ENCODE data around the gene FBL. TPM values are rescaled to one million over a fixed set of nuclear protein-coding genes. Genes with fewer than 3 reads are reported as not detected.
A peak's percentile ranks its signal among the peaks of the same experiment; 100 is the strongest.

The FBL gene
- total and polyA plus RNA-seq, 2 of the 8 experiments (the other 6 are each of a cell fraction or from before 2014, with no cell fraction given), result 790 to 1,361 TPM

DNA sequence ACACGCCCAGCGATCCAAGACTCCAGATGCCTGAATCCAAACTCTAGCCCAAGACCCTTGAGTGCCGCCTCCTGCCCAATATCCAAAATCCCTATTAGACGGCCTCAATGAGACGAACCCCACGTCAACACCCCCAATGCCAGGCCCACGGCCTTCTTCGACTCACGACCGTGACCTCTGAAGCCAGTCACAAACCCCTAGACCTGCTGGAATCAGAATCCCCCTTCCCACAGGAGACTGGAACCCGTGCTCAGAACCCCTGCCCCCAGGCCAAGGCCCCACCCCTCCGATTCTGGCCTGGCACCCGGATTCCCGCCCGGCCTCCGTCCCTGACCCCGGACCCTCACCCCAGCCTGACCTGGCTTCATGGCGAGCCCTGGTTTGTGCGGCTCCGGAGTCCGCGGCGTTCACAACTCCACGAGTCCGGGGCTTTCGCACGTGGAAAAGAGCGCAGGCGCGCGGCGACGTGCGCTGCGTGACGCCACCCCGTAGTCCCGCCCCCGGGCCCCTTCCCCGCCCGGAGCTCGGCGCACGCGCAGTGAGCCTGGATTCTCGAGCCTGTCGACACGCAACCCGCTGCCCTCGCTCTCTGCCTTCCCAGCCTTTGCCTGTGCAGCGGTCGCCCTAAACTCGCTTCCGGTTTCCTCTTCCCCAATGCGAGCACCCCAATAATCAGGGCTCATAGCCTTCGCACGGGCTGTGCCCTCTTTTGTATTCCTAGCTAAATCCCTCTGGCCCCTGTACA lies at the start of gene FBL (continued):
- TF ChIP-seq, protein P1, sequence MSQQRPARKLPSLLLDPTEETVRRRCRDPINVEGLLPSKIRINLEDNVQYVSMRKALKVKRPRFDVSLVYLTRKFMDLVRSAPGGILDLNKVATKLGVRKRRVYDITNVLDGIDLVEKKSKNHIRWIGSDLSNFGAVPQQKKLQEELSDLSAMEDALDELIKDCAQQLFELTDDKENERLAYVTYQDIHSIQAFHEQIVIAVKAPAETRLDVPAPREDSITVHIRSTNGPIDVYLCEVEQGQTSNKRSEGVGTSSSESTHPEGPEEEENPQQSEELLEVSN (IDR thresholded peaks at IDR 0.05), result peak; percentile 43; the same call in 1 of the 2 replicates
- TF ChIP-seq SIN3A (conservative IDR thresholded peaks at IDR 0.05 in 1 of 2, IDR thresholded peaks at IDR 0.05 in 1 of 2; ENCODE audit: low read depth in 1 of 2, low read length in 2 of 2), result peak in 1 of 2 experiments; percentile 69; a peak in 1 of 4 replicates
- TF ChIP-seq FOSL1 (IDR thresholded peaks at IDR 0.05; ENCODE audit: insufficient read depth, low read depth, low read length), result no peak
- 0 out of 2 replicates have a peak, but pooled peaks have one; percentile 16 for TF ChIP-seq KDM1A (IDR thresholded peaks at IDR 0.05; ENCODE audit: borderline replicate concordance, low read length)
- TF ChIP-seq YY1 (IDR thresholded peaks at IDR 0.05; ENCODE audit: low read depth, low read length), result 0 out of 2 replicates have a peak, but pooled peaks have one; percentile 1
- TF ChIP-seq NRF1 (IDR thresholded peaks at IDR 0.05; ENCODE audit: low read depth, low read length), result peak; percentile 68
- TF ChIP-seq TBP (IDR thresholded peaks at IDR 0.05; ENCODE audit: low read depth, low read length), result peak; percentile 56; the same call in 1 of the 2 replicates
- peak; percentile 54 for TF ChIP-seq KDM4A (IDR thresholded peaks at IDR 0.05; ENCODE audit: low read depth, low read length, severe bottlenecking)
- TF ChIP-seq MAX (IDR thresholded peaks at IDR 0.05), result peak; percentile 81
- no peak for TF ChIP-seq SIX5 (IDR thresholded peaks at IDR 0.05; ENCODE audit: low read depth, low read length)
- TF ChIP-seq TAF1 (IDR thresholded peaks at IDR 0.05; ENCODE audit: low read depth, low read length), result peak; percentile 74
